Measurements from ENCODE around the gene TMSB10.

- TF ChIP-seq GATA2 (IDR thresholded peaks at IDR 0.05; ENCODE audit: low read depth, low read length) (no peak), GATA3 (IDR thresholded peaks at IDR 0.05; ENCODE audit: low read depth, low read length) (no peak)
Measured at GRCh38 chr2:84866122-84866521, 39.3 kb upstream of the TMSB10 start.

Data from SH-SY5Y (cell line).